ENCODE measurements around the gene HOXB5.

The HOXB5 gene

DNA sequence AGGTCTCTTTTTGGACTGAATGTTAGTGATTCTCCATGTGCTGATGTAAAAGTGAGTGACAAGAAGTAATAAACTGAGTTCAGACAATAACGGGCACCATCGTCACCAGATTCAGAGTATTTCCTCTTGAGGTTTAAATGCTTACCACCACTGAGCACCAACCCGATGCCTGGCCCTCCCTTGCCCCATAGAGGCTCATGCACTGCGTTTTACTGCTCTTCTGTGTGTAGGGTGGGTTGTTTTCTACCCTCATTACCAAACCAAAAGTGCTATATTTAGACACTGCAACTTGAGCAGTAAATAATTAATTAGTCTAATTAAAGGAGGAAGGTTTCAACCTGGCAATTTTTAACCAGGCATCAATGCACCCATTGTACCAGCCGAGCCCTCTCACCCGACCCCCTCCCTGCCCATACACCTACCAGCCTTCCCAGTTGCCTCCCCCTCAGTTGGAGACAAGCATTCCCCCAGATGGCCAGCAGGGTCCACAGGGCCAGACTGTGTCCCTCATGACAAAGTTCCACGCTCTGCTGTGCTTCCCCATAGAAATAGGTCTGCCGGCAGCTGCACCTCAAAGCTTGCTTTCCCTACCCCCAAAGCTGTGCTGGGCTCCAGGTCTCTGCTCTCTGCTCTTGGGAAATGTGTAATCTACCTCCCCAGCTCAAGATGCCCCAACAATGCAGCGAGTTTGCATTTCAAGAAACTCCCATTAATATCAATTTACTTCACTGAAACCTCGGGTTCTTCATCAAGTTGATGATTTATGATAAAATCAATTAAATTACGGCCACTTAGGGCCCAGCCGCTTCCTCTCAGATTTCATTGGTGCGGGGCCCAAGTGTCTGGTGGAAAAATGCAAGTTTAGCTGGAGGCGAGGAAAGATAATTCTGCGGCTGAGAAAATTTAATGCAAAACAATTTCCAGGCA, 31.4 kb downstream of the HOXB5 start:
- TF ChIP-seq, protein P1, sequence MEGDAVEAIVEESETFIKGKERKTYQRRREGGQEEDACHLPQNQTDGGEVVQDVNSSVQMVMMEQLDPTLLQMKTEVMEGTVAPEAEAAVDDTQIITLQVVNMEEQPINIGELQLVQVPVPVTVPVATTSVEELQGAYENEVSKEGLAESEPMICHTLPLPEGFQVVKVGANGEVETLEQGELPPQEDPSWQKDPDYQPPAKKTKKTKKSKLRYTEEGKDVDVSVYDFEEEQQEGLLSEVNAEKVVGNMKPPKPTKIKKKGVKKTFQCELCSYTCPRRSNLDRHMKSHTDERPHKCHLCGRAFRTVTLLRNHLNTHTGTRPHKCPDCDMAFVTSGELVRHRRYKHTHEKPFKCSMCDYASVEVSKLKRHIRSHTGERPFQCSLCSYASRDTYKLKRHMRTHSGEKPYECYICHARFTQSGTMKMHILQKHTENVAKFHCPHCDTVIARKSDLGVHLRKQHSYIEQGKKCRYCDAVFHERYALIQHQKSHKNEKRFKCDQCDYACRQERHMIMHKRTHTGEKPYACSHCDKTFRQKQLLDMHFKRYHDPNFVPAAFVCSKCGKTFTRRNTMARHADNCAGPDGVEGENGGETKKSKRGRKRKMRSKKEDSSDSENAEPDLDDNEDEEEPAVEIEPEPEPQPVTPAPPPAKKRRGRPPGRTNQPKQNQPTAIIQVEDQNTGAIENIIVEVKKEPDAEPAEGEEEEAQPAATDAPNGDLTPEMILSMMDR (IDR thresholded peaks at IDR 0.05), result no peak

DNA sequence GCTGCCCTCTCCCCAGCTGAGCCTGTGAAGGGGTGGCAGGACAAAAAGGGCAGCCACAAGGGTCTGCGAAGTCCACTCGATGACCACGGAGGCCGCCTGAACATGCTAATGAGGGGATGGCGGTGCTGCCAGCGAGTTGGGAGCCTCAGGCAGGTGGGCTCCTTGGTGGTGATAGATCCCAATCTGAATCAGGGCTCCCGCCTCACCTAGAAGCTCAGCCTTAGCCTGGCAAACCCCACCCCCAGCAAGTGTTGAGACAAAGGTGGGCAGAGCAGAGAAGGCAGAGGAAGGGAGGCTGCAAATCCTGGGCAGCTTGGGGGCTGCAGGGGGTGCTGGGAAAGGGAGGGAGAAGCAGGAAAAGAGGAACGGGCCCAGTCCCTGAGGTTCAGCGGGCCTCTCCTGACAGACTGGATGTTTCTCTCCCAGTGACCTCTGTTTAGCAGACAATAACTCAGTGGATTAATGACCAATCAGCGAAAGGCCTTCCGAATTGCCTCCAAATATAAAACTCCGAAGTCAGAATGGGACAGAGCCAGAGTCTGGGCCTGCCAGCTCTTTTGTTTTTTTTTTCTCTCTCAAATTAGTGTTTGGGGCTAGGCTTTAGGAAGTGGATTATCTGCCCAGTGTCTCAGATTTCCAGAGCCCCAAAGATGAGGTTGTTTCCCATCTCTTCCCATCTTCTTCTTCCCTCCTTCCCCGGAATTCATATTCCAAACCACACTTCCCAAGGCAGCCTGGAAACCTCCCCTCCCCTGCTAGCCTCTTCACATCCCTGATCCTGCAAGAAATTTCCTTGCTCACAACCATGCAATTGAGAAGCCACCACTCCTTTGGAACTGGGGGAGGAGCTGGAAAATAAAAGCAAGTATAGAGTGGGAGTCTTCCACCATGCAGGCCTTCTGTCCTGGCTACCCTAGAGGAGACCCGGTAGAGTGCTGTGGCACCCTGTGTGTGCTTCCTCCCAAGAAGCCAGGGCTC, 33.5 kb downstream of the HOXB5 start:
- TF ChIP-seq, protein P1 (IDR thresholded peaks at IDR 0.05), result no peak

DNA sequence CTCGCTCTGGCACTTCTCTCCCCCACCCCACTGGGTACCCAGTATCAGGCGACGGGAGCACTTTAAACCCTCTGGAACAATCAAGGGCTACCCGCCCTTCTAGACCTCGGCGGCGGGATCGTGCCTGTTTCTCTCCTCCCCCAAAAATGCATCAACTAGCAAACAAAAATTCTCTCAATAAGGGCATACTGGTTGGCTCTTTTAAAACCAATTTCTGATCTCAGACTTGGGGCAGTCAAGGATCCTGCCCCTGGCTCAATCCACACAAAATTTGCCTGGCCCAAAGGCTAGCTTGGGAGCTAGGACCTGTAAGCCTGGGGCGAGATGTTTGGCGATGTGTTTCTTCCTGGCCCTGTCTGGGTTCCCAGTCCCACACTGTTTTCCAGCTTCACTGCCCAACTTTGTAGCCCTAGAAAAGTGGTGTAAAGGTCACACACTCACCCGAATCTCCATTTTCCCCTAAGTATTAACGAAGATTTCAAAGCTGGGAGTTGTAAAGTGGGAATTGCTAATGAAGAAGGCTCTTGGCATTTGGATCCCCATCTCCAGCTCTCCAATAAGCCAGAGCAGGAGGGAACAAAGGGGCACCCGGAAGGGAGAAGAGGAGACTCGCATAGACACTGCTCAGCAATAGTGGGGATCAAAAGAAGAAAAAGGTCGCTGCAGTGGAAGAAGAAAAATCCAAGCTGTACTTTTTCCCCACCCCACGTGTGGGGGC, 34.3 kb downstream of the HOXB5 start:
- TF ChIP-seq, protein P1 (IDR thresholded peaks at IDR 0.05), result no peak

DNA sequence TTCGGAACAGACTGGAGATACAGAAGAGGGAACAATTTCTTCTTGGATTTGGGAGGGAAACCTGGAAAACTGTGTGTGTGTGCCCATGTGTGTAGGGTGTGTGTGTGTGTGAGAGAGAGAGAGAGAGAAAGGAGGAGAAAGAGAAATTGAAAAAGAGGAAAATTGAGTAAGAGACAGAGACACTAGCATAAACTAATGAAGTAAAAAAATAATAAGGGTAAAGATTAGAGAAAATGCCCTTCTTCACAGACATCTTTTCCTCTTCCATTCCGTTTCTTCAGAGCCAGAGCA, 34.8 kb downstream of the HOXB5 start:
- TF ChIP-seq, protein P1 (IDR thresholded peaks at IDR 0.05), result no peak

DNA sequence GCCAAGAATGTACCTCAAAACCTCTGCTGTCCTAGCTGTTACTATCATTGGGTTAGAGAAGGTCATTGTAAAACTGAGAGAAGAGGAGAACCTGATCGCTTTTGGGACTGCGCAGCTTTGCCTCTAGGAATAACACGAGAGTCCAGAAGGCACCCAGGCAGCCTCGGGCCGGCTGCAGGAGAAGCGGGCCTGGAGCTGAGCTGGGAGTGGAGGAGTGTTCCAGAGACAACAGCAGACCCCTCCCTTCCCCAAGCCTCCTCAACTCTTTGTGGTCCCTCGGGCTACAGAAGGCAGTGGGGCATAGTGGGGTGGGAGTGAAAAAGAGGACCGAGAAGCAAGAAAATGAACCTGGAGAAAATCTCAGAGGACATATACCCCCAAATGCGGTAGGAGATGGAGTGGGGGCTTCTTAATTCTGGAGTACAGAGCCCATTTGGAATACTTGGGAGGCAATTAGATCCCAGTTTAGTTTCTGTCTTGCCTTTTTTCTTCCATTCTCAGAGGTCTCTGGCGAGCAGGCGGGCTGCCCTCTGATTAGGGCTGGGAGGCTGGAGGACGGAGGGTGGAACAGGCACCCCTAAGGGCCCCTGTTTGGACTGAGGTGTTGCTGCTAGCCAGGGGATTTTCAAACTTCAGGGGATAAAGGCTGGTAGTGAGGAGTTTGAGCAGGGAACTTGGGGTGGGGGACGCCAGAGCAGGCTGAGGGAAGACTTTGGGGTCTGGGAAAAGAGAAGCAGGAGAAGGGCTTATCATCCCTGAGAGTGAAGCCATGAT, 35.3 kb downstream of the HOXB5 start:
- TF ChIP-seq, protein P1 (IDR thresholded peaks at IDR 0.05), result no peak

DNA sequence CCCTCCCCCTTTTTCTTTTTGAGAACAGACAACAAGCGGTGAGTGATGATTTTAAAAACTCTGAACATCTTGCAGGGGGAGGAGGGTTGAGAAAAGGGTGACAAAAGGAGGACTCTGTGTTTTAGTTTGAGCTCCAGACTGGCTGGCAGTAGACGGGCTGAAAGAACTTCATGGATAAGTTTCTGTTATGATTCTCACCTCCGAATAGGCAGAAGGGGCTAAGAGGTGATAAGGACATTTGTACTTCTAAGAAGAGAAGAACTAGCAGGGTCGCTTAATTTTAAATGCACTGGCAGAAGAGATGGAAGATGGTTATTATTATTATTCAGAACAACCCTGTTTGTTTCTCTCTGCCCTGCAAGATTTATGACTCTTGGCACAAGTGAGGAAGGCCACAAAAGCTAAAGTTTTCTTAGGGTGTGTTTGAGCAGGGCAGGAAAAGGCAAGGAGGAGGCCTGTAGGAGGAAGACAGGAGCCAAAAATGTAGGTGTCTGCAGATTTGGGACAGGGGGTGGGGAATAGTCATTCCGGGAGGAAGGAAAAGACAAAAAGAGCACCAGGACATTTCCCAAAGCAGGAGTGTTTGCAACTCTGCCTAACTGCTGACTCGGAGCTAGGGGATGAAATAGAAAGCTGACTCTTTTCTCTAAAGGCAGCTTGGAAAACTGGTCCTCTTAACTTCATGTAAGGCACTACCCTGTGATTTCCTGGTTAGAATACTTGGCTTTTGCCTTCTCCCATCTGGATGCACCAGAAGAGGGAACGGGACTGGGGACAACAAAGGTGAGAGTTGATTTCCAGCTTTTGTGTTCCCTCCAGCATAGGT, 36.8 kb downstream of the HOXB5 start:
- TF ChIP-seq, protein P1 (IDR thresholded peaks at IDR 0.05), result no peak

Measured in LNCAP (cell line).